Dedifferentiated amniotic fluid mesenchymal stem cell (primary cell): ENCODE results near the gene XPNPEP1.
"Not testable (repeated sequence)": the region's sequence is repeated elsewhere in the genome, so short reads cannot be mapped to it uniquely, and the experiment has no call there.

Source experiments
- DNase-seq: peaks from one replicate; pipeline ENCODE4 v3.0.0-alpha.2; 2016; ENCODE audit errors: extremely low spot score

XPNPEP1 gene

DNA sequence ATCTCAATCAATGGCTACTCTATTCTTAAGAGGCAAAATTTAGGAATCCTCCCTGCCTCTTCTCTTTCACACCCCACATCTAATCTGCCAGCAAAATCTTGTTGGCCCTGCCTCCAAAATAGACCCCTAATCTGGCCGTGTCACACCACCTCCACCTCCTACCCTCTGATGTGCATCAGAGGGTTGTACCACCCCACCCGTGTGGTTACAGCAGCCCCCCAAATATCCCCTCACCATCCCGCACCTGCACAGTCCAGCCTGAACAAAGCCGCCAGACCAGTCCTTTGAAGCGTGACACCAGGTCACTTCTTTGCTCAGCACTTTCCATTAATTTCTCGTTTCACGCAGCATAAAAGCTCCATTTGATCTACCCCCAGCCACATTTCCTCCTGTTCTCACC lies 776 bp upstream of the XPNPEP1 start:
- DNase-seq, result no peak

DNA sequence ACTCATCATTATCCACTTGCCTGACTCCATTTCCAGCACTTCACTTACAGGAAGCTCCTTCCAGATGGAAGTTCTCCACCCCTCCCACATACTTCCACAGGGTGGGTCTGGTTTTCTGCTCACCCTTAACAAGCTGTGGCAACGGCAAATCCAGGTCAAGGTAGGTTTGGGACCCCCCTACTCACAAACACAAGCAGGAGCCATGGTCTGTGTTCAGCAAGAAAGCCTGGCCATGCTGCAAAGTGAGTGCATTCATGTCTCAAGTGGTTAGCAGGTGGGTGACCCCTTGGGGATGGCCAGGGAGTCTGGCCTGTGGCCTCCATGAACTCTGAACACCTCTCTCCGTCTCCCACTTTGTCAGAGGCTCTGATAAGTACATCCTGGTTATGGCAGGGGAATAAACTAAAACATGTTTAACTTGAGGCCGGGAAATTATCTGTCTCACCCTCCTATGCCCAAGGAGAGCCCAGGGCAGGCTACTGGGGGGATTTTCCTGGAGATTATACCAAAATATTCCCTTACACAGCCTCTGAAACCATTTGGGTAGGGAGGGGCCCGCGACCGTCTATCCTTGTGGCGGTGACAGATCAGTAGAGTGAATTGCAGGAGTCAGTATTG lies 844 bp downstream of the XPNPEP1 start:
- DNase-seq, result no peak

DNA sequence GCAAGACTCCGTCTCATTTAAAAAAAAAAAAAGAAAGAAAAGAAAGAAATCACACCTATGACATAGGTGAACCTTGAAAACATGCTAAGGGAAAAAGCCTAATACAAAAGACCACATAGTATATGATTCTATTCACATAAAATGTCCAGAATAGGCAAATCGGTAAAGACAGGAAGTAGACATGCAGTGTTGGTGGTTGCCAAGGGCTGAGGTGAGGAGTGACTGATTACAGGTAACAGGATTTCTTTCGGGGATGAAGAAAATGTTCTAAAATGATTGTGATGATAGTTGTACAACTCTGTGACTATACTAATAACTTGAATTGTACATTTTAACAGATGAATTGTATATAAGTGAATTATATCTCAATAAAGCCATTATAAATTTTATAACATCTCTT lies 3.3 kb downstream of the XPNPEP1 start:
- no peak for DNase-seq

DNA sequence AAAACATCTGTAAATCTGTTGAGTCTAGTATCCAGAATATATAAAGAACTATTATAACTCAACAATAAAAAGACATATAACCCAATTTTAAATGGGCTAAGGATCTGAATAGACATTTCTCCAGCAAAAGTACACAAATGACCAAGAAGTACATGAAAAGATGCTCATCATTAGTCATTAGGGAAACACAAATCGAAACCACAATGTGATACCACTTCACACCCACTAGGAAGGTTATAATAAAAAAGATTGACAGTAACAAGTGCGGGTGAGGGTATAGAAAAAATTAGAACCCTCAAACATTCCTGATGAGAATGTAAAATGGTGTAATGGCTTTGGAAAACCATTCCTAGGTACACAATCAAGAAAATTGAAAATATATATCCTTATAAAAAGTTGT lies 4.1 kb downstream of the XPNPEP1 start:
- no peak for DNase-seq

DNA sequence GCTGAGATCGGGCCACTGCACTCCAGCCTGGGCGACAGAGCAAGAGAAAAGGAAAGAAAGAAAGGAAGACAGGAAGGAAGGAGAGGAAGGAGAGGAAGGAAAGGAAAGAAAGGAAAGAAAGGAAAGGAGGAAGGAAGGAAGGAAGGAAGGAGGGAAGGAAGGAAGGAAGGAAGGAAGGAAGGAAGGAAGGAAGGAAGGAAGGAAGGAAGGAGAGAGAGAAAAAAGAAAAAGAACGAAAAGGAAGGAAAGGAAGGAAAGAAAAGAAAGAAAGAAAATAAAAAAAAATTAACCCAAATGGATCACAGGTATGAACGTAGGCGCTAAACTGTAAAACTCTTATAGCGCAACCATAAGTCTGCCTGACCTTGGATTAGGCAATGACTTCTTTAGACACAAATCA lies 4.6 kb downstream of the XPNPEP1 start:
- not testable (repeated sequence) for DNase-seq

DNA sequence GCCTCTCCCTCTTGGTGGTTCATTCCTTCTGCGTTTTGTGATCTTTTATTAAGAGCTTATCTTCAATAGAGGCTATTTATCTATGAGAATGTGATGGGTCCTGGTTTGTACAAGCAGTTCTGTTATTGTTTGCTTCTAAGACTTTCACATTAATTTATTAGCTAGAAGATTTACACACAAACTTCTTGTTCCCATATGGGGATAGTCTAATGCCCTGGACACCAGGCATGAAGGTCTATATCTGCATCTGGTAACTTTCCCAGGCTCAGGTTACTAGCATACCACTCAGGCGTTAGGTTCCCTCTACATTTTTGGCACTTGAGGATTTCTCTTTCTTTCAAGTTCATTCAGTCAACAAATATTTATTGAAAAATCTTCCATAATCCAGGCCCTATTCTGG lies 7.7 kb downstream of the XPNPEP1 start:
- no peak for DNase-seq

DNA sequence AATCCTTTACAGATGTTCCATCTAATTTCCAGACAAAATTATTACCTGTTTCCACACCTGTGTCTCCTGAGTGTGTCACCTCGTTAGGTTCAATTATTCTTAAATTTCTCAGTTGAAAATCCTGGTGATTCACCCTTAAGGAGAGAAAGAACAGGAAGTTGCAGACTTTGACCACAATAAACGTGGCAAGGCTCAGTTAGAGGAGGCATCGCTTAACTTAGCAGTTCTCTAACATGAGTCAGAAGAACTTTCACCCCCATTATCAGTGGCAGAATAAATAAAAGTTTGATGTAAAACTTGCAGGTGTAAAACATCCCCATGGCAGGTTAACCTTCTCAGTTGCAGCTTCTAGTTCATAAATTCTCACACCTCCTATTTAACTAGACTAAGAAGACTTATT lies 8.3 kb downstream of the XPNPEP1 start:
- peak; percentile 35 for DNase-seq

DNA sequence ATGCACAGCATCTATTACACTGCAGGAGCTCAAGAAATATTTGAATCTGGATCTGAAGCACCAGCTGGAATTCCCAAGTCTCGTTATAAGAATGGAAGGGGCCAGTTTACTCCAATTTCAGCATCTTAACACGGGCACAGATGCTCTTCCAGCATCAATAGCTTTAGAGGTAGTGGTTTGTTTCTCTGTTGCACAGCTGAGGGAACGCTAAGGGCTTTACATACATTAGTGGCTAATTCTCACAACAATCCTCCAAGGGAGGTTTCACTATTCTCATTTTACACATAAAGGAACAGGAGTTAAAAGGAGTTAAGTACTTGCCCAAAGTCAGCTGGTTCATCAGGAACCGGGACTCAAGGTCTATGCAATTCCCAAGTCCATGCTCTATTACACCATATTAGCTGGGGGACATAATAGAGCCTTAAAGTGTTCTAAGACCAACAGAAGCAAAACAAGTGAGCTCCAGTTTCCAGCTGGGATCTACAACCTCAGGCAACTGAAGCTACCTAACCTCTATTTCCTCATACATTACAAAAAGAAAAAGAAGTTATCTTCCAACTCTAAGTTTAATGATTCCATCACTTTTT lies 9.9 kb downstream of the XPNPEP1 start:
- DNase-seq, result no peak

DNA sequence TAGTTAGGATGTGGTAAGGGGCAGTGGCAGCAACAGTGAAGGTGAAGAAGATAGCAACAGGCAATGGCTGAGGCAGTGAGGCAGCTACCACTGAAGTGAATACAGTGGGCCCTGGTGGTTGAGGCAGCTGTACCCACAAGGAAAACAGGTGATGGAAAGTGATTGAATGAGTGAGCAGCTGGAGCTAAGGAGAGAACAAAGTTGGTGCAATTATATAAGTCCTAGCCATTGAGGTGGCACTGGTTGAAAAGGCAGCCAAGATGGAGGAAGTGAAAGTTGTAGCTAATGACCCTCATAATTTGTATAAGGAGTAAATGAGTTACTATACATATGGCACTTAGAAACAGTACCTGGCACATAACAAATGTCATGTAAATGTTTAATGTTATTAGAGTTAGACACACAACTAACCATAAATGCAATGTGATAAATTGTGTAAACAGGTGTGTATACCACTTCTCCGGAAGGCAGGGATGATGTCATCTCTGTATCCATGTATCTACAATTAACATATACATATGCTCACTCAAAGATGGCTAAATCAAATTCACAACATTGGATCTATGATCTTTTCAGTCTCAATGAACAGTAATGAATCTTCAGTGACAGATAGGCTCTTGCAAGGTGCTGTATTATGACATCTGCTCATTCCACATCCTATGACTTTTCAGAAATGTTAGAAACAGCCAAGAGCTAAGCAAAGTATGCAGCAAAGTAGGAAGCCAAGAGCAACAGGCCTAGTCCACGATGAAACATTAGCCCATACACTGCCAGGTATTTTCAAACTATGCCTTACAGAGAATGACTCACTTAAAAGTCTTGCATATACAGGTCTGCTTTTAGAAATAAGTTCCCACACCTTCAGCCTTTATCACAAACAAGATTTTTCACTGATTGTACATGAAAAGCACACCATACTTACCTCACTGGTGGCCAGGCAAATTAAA lies 10.7 kb downstream of the XPNPEP1 start:
- no peak for DNase-seq

DNA sequence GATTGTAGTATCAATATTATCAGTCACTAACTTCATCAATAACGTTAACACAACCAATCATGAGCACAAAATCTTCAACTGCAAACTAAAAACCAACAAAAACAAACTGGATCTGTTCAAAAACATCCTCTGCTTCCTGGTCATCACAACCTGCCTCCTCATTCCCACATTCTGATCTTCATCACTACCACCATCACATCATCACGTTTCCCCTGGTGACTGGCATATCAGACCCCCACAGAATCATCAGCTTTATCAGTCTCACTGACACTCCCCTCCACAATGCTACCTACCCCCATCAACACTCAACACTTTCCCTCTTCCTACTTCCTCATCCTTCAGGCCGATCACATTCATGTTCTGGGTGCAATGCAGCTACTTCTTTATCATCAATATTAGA lies 11.4 kb downstream of the XPNPEP1 start:
- DNase-seq, result no peak

DNA sequence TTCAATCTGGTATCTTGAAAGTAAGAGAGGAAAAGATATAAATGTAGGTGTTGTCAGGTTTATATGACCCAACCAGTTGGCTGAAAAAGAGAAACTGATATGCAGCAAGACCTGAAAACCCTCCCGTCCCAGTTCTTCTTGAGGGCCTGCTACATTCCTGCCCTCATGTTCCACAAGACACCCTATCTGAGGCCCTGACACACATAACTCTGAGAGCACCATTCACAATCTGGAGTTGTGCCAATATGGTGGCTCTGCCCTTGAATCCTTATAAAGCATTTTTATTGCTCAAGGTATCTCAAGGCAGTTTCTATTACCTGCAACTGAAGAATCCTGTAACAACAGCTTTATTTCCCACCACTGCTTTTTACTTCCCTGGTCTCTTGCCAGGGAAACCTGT lies 17.0 kb downstream of the XPNPEP1 start:
- DNase-seq, result no peak

DNA sequence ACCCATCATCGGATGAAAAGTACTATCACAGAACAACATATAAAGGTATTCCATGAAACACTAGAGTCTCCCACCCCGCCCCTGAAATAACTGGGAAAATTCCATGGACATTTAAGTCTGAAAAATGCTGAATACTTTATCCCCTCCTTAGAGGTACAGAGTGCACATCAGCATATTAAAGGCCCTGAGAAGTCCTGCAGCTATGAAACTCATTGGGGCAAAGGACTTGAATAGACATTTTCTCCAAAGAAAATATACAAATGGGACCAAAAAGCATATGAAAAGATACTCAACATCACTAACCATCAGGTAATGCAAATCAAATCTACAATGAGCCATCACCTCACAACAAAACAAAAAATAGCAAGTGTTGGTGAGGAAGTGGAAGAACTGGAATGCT lies 18.9 kb downstream of the XPNPEP1 start:
- DNase-seq, result no peak

DNA sequence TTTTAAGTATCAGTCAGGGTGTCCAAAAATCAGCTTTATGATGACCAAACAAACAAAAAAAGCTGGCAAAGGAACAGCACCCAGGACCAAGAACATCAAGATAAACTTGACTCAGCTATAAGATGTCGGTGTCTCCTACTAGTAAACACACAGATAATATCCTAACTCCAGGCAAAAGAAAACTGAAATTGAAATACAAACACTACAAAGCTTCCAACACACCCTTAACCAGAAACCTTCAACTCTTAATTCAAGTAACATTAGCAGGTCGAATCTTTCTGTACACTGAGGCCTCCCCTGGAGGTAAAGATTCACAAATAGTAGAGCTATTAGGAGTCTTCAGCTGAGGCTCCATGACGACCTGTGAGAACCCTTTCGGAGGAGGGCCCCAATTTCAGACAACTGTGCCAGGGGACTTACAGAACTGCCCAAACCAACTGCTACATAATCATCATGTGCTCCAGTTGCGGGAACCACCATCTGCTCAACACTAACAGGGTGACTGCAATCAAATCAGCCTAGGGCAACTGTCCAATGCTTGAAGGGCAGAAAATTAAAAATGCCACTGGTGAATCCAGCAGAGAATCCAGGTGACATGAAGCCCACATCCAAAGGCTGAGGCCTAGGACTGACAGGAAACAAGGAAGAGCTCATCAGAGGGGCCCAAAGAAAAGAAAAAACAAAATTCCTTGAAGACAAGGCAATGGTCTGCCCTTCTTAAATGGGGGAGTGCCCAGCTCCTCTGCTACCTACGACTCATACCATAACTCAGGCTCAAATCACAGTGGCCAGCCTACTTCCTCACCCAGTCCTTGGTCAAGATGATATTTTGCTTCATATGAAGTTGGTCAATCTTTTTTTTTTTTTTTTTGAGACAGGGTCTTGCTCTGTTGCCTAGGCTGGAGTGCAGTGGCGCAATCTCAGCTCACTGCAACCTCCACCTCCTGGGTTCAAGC lies 20.0 kb downstream of the XPNPEP1 start:
- no peak for DNase-seq

DNA sequence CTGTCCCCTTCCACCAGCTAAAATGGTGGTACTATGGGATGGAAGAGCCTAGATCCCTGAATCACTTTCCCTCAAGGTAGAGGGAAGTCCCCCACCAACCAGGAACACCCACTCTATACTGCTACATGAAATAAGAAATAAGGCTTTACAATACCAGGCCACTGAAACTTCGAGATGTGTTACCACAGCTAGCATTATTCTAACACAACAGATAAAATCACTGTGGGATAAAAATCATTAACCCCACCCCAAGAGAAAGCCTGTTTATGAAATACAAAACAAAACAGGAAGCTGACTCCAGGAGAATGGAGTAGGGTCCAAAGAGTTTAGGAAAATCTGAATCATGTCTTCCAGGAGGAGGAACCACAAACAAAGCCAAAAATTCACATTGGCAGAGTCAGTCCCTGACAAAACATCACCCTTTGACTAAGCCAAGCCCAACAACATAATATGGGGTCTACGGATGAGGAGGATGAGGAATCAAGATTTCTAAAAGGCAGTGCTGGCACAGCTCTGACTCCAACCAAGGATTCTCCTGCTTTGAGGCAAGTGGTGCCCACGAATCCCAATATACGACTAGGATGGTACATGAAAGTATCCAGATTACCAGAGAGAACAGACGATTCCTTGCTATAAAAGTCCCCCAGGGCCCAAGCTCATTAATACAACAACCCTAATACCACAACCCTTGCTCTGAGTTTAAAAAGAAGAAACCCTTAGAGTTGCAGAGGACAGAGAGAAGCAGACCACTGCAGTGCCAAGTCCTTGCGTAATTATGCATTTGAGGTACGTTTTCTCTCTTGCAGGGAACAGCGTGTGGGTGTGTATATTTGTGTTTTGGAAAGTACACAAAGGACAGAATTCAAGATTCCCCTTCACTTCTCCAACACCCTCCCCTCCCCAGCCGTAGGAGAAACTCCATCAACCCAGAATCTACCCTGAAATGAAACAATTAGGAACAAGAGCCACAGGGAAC lies 23.7 kb downstream of the XPNPEP1 start:
- peak; percentile 28 for DNase-seq

DNA sequence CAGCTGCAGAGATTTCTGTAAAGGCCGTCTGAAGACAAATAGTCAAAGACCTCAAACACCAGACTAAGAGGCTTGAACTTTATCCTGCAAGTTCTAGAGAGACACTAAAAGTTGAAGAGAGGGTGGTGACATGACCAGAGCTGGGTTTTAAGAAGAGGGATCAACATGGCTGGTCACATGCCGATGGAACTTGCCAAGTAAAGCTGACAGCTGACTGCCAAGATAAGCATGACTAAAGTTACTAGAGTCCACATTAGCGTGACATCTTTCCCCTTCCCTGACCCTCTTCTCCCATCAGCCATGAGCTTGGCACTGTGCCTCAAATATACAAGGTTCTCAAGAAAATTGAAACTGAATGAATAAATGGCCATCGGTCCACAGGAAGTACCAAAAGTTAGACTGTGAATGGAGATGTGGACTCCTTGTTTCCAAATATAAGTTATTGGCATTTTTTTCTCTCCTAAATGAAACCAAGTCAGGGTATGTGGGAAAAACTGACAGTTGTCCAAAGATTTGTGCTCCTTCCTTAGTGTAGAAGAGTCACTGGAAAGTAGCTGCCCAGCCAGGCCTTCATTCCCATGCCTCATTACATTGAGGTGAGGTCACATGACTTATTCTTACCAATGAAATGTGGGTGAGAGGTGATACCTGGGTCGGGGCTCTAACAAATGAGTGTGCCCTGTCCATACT lies 24.5 kb downstream of the XPNPEP1 start:
- no peak for DNase-seq

DNA sequence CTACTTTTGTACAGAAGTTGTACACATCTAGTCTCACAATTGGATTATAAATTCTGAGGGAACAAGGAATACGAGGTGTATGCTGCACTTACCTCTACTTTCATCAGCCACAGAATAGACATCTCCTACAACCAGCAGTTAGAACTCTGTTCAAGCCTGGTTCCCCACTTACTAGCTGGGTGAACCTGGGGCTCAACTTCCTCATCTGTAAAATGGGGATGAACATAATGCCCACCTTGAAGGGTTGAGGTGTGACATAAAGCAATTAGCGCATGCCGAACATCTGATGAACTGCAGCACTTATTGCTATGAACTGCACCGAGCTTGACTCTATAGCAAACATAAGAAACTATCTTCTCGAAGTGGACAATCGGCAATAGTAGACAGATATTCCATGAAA lies 25.3 kb downstream of the XPNPEP1 start:
- no peak for DNase-seq

DNA sequence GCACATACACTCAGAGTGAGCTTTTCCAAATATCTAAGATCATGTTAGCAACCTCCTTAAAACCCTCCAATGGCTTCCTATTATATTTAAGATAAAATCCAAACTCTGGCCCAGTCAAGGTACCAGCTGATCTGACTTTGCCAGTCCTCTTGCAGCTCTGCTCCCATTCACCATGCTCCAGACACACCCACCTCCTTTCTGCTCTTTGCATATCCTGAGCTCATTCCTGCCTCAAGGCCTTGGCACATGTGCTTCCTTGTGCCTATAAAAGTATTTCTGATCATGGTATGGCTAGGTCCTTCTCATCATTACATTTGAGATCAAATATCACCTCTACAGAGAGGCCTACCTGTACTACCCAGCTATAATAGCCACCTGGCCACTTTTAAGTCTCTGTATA lies 27.5 kb downstream of the XPNPEP1 start:
- DNase-seq, result no peak

DNA sequence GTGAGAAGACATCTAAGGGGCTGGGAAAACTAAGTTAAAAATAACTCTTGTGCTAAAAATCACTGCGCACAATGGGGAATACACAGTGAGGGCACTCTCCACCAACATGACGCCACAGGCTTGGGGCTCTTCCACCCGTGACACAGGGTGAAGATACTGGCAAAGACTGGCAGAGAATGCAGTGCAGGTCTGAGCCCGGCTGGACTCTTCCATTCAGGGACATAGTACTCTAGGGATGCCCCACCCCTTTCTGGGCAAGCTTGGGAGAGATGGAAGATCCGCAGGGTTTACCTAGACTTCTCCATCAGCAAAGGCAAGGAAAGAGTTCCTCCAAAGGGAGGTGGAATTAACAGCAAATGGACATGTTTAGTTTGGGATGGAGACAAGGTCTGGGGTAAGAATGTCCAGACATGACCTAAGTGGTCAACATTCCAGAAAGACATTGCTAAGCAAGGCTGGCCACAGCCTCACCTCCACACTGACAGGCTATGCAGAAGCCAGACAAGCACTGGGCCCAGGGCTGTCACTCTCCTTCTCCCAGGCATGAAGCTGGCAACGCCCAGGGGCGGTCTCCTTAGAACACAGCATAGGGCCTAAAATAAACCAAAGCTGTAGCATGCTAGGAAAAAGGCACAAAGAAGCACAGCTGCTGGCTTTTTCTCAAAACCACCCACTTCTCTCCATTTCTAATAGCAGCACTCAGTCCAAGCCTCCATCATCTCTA lies 28.1 kb downstream of the XPNPEP1 start:
- peak; percentile 41 for DNase-seq

DNA sequence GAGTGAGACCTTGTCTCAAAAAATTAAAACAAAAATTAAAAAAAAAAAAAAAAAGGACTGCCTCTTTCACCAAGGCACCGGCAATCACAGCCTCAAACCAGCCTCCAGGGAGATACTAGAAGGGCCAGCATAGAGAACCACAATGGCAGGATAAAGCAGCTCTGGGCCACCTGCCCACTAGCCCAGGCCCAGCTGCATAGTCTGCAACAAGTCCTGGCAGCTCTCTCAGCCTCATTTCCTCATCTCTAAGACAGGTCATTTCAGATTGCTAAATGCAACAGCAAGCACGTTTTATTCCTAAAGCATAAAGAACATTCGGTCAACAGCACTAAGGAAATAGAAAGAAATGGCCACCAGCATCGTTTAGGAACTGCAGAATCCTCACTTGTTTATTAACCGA lies 28.8 kb downstream of the XPNPEP1 start:
- DNase-seq, result no peak
